Measurements from ENCODE around the gene LMOD2.

Gene LMOD2

DNA sequence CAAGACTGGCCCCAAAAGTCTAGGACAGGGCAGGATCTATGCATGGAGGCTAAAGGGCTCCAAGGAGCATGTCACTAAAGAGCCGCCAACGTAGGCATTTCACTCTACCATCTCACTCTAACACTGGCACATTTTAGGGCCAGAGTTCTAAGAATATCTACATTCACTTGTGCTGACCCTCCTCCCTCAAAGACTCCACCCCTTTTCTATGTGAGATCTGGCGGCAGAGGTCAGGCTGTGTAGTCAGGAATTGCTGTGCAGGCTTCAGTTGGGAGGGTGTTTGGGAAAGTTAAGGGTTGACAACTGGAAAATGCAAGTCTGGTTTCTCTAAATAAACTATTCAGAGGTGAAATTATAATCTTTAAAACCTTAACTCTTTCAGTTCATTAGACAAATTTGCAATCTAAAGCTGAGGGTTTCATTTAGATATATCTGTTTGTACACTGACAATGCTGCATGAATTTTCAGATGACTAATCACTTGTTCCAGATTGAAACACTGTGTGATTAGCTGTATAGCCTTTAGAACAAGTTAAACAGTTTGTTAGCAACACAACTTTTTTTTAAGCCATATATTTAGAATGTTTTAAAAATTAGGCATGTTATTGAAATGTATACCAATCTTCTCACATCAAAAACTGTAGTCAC is 18.2 kb downstream of the LMOD2 start:
- DNase-seq (ENCODE audit: low spot score): no peak

DNA sequence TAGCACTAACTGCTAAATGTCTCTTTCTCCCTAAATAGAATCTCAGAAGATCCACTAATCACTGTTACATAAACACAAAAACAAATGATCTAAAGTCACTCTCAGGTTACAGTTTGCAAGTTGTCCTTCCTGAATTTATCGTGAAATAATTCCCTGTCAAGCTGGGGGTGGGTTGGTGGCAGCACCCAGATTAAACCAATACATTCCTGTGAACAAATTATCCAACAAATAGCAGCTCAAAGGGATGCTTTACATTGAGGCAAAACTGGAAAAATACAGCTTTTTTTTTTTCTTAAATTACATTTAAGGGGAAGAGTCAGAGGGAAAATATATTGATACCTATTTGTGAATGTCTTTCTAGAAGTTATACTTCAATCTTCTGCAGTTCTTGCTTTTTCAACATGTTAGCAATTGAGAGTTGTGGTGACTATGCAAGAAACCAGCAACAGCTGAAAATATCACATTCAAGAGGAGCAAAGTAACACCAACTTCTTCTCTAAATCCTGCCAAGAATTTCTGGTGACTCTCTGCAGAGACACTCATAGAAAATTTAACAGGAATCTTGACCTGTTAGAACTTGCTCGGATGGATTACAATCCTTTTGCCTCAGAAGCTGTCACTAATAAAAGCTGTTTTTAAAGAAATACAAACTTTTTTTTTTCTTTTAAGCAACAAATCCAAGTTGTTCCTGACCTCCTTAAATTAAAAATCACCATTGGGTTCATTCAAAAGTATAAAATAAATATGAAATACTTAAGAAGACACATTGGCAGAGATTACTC is 18.9 kb downstream of the LMOD2 start:
- DNase-seq (ENCODE audit: low spot score): no peak

DNA sequence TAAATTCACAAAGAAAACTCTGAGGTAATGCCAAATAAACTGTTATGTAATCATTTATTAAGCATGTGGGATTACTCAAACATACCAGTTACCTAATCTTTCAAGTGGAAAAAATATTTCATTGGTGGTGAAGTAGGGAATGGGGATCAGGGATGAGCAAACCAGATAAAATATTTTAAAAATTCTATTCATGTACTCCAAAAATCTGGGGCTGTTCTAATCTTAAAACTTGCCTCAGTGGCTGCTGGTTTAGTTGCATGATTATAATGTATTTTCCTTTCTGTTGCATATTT is 19.5 kb downstream of the LMOD2 start:
- no peak for DNase-seq (ENCODE audit: low spot score)

DNA sequence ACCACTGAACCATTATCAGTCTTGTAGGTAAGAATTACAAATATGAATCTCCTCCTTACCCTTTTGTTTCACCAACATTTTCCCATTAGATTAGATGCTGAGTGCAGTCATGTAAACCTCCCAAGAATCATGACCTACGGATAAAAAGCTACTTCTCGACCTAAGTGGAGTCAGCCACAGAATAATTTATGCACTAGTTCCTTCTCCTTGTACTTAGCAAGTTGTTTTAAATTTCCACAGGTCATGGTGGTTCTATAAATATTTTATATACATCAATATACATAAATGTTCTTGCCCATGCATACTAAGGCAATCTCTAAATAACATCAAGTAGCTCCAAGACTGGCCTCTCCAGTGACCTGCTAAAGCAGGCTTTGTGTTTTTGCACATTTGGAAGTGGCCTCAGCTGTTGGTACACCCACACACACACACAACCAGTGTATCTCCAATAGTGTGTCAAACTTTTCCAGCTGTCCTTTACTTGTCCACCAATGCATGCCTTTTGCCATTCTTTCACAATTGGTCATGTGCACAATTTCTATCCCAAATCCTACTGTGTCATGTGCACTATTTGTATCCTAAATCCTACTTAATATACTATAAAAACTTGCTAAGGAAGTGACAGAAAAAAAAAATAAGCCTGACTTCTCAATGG is 21.5 kb downstream of the LMOD2 start:
- no peak for DNase-seq (ENCODE audit: low spot score)

DNA sequence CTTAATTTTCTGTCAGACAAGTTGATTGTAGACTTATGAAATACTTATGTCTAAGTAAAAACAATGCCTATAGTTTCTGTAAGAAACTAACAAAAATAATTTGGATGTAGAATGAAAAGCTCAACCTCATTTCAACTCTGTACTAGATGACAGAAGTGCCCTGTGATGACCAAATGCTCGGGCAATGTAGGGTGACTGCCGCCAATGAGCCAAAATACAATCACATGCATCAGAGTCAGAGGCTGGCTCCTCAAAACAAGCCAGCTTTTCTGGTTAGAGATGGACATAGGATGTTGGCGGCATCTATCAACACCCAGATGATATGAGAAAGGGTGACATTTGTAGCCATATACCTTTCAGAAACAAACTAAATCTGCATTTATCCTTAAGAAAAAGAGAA is 23.9 kb downstream of the LMOD2 start:
- DNase-seq (ENCODE audit: low spot score): no peak

DNA sequence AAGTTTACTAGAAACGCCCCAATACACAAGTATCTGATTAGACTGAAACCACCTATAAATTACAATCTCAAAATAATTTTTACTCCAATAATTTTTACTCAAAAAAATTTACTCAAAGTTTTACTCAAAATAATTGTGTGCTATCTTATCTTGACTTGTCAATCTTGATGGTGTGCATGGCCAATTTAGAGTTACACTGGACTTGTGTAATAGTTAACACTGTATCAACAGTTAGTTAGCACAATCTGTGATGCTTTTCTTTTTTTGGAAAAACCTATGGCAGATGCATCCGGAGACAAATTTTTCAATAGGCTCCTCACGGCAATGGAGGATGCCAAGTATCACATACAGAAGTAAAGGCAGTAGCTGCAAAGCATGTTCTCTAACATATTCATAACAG is 24.9 kb downstream of the LMOD2 start:
- DNase-seq (ENCODE audit: low spot score): no peak

DNA sequence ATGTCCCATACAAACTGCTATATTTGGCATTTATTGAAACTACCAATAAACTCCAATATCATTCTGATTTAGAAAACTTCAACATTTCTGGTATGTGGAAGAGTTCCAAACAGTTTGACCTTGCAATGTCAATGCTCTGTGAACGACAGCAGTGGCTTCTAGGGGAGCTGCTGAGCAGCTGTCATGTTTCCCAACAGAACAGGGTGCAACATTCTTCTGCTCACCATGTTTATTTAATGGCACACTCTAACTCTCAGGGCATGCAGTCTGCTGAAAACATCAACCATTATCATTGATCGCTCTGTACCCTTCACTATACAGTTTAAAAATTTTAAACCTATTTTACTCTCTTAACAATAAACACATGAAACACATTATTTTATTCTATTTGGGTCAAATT is 25.9 kb downstream of the LMOD2 start:
- DNase-seq (ENCODE audit: low spot score): no peak

DNA sequence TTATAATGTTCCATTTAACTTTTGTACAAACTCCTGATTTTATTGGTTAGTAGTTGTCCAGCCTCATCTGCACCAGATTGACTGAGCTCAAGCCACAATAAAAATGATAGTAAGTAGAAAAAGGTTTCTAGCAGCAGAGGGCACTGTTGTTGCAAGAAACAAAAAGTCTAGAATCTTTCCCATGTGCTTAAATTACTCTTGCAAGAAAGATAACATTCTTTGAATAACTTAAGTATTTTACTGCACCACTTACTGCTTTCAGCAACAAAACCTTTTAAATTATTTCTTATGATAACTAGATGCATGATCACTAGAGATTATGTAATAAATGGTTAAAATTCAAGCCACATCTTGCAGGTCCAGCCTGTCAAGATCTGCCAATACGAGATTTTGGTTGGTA is 27.0 kb downstream of the LMOD2 start:
- peak; percentile 61 for DNase-seq (ENCODE audit: low spot score)

DNA sequence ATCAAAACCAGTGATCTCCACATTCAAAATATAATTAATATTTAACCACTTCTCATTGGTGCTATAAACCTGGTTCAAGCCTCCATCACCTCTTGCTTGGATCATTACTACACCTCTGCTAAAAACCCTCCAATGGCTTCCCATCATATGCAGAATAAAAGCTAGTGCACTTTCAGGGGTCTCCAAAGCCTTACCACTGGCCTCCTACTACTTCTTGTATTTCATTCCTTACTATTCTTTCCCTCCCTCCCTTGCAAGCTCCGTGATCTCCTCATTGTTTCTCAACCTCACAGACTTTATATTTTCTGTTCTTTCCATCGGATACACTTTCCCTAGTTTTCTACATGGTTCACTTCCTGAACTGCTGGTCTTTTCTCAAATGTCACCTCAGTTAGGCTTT is 31.5 kb downstream of the LMOD2 start:
- DNase-seq (ENCODE audit: low spot score): no peak

DNA sequence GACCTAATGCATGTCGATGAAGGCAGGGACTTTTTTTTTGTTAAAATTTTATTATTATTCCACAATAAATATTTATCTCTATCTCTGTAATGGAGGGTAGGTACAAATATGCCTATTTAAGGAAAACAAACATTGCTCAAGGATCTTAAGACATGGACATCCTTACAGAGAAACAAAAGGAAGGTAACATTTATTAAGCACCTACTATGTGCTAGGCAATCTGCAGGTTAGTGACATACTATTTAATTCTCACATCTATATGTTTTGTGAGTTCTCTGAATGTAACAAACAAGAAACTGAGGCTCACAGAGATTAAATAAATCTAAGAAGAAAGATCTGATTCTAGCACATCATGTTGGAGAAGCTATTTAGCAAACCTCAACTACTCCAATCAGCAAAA is 32.1 kb downstream of the LMOD2 start:
- DNase-seq (ENCODE audit: low spot score): no peak

DNA sequence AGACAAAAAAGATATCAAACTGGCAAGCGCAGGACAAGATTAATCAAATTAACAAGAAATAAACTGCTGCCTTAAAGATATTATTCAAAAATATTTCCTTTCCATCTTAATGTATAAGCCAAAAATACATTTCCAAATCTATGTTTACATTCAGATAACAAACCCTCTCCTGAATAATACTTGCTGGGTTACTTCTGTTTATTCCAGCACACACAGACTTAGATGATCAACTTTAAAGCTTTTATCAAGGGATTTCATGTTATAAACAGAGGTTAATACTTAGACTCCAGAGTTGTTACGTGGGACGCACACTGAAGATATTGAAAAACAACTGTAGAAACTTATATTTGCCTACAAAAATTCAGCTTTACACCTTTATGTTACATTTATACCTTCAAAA is 33.6 kb downstream of the LMOD2 start:
- no peak for DNase-seq (ENCODE audit: low spot score)

DNA sequence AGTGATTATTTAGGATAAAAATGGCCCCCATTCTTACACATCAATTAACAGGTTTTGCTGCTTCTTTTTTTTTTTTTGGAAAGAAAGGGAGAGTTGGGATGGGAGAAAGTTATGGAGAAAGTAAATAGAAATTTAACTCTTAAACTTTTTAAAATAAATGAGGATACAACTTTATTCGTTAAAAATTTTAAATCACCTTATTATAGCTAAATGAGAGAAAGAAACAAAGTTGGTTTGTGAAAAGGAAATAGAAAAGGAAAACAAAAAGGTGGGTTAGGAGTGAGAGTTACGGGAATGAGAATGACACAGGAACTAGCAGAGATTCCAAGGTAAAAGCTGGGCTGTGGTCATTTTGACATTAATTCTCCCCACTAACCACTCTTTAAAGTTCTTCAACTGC is 34.9 kb downstream of the LMOD2 start:
- DNase-seq (ENCODE audit: low spot score): no peak

DNA sequence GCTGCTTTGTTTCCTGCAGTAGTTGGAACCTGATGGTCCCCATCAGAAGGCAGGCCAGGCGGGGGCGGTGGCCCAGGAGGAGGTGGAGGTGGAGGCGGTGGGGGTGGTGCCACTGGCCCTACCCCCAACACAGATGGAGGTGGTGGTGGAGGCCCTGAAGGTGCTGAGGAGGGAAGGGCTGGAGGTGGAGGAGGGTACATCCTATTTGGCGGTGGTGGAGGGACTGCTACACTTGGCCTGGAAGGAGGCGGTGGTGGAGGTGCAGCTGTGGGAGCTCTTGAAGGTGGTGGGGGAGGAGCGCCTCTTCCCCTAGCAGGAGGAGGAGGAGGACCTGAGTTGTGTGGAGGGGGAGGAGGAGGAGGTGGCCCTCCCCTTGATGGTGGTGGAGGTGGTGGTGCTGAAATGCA is 36.8 kb downstream of the LMOD2 start:
- DNase-seq (ENCODE audit: low spot score): no peak

DNA sequence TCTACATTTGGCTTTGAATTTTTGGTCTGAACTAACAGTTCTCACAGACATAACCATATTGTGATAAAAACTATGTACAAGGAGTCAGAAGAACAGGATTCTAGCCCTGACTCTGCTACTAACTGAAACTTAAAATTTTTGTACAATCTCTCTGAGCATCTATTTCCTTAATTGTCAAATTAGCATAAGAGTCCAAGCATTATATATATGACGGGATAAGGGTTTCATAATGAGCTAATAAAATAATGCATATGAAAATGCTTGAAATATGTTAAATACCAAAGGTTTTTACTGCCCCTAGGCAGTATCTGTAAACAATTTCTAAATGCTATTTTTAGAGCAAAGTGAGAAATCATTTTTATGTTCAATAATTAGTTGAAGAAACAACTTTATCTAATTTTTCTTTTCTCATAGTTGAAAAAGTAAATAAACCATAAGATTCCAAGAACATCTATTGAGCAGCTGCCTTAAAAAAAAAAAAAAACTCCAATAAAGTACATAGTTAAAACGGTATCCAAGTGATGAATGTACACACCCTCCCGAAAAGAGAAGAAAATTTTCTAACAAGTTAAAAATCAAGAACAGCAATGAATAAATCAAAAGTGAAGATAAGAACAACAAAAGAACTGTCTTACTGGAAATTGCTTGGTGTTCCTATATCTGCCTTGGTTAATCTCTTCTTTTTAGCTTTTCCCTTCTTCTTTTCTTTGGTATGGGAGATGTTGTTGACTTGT is 40.4 kb downstream of the LMOD2 start:
- DNase-seq (ENCODE audit: low spot score): no peak

DNA sequence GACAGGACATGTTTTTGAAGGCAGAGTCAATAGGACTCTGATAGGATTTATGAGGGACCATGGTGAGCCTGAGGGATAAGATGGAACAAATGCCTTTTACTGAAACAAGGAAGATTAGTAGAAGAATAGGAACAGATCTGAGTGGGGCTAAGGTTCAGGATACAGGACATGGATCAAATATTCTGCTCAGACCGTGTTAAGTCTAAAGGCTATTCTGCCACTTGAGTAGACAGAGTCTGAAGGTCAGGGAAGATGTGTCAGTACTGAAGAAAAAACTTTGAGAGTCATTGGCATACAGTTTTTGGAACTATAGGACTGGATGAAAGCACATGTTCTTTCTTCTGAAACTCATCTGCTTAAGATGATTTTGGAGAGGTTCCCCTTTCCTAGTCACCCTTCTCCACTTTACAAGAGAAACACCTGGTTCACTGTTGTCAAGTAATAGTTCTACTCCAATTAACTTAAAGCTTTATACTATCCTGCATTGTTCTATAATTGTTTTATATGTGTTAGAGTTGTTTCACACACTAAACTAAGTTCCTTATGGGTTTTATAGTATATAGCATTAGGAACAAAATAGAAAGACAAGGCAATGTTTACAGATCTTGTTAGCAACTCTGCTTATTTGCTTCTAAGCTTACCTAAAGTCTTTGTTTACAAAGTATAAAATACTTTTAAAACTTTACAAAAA is 49.7 kb downstream of the LMOD2 start:
- no peak for DNase-seq (ENCODE audit: low spot score)

DNA sequence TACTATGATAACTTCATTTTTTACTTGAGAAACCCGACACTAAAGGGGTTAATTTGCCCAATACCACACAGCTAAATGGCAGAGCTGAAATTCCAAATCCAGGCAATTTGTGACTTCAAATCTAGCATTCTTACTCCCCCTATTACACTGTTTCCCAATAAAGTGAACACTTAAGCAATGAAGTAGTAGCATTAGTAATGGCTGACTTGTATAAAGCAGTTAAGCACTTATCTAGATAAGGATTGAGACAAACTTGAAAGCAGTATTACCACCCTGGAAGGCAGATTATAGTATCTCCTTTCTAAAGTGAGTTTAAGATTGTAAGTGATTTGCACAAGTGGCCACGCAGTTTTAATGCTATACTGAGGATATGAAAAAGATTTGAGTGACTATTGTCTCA is 53.9 kb downstream of the LMOD2 start:
- DNase-seq (ENCODE audit: low spot score): no peak

DNA sequence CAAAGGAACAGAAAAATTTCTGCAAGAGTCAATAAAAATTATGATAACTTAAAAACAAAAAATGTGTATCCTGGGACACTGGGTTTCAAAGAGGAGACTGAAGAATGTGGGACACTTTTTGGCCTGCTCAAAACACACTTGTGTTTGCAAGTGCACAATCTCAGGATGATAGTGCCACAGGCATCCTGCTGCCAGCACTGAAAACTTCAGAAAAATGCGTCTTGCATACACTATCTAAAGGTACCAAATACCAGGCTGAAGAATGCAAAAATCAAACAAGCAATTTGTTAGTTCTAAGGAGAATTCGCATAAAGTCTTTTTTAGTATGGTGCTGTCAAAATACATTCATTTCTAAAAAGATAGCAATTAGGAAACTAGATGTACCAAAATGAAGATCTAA is 55.0 kb downstream of the LMOD2 start:
- no peak for DNase-seq (ENCODE audit: low spot score)

DNA sequence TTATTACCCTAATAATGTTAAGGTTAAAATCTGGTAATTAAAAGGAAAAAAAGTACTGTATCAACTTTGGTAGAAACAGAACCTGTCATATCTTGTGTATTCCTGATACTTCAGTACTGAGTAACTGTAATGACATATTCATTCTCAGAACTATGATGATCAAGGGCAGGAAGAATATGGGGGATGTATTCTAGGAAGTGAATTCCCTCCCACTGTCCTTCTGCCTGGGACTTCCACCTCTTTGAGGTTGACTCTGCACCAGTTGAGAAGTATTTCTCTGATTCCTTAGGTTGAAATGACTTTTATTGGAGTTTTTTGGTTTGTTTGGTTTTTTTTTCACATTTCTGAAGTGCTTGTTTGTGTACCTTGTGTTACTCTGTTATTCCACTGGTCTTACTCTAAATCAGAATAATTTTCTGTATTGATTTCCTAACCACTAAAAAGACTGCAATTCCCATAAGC is 56.2 kb downstream of the LMOD2 start:
- no peak for DNase-seq (ENCODE audit: low spot score)

DNA sequence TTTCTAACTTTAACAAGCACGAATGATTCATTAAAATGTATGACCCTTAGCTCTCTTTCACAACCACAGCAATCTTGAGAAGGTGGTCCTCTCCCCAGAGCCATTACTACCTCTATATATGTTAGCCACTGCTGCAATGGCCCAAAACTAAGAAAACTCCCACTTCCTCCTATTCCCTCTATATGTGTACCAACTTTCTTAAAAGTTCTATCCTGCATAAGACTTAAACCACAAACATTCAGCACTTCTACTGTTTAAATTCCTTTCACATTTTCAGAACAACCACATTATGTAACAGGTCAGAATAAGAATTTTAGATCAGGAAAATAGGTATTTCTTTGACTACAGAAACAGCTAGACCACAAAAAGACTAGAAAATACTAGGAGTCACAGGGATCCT is 57.0 kb downstream of the LMOD2 start:
- DNase-seq (ENCODE audit: low spot score): no peak

Data from cerebellar cortex (tissue), 1 donor.